GM21619 (cell line): ENCODE results near the gene MYH7B.

ENCODE experiments used
- ATAC-seq: cut with Tn5 transposase; IDR thresholded peaks from one replicate; pipeline ENCODE4 v1.9.1; 2021; ENCODE audit not compliant: unreplicated experiment

Gene MYH7B

GRCh38 chr20:34943808-34944567 is 11.7 kb upstream of the MYH7B start:
- no peak for ATAC-seq

- no peak for ATAC-seq
Observed at GRCh38 chr20:34945315-34946077, 10.2 kb upstream of the MYH7B start.

GRCh38 chr20:34946661-34947060 is 9.0 kb upstream of the MYH7B start:
- ATAC-seq = no peak

GRCh38 chr20:34947336-34947735 is 8.3 kb upstream of the MYH7B start:
- no peak for ATAC-seq

- ATAC-seq = no peak
Observed at GRCh38 chr20:34948030-34948429, 7.6 kb upstream of the MYH7B start.

- no peak for ATAC-seq
Observed at GRCh38 chr20:34949120-34949519, 6.5 kb upstream of the MYH7B start.

GRCh38 chr20:34951252-34951651 is 4.4 kb upstream of the MYH7B start:
- no peak for ATAC-seq

GRCh38 chr20:34951652-34952051 is 4.0 kb upstream of the MYH7B start:
- no peak for ATAC-seq

- ATAC-seq = no peak
Observed at GRCh38 chr20:34952671-34953070, 3.0 kb upstream of the MYH7B start.

- no peak for ATAC-seq
Observed at GRCh38 chr20:34953960-34954359, 1.7 kb upstream of the MYH7B start.

- no peak for ATAC-seq
Observed at GRCh38 chr20:34954904-34955230, 801 bp upstream of the MYH7B start.

GRCh38 chr20:34956041-34956458 is 382 bp downstream of the MYH7B start:
- no peak for ATAC-seq

GRCh38 chr20:34956751-34957472 is 1.2 kb downstream of the MYH7B start:
- ATAC-seq = no peak

GRCh38 chr20:34964486-34964885 is 8.8 kb downstream of the MYH7B start:
- ATAC-seq = no peak

GRCh38 chr20:34965051-34965450 is 9.4 kb downstream of the MYH7B start:
- ATAC-seq = no peak

- ATAC-seq = no peak
Observed at GRCh38 chr20:34967421-34967820, 11.8 kb downstream of the MYH7B start.

GRCh38 chr20:34968042-34968775 is 12.5 kb downstream of the MYH7B start:
- ATAC-seq = no peak

- no peak for ATAC-seq
Observed at GRCh38 chr20:34970193-34970840, 14.6 kb downstream of the MYH7B start.

GRCh38 chr20:34970846-34971560 is 15.3 kb downstream of the MYH7B start:
- ATAC-seq = no peak
